ENCODE data around the gene DCST1. TPM values are rescaled to one million over a fixed set of nuclear protein-coding genes. Genes with fewer than 3 reads are reported as not detected.
A peak's percentile ranks its signal among the peaks of the same experiment; 100 is the strongest.

The DCST1 gene
- polyA plus RNA-seq, 3 donors: 0.05 TPM; not detected in 2

GRCh38 chr1:155019377-155020245 is 14.0 kb upstream of the DCST1 start:
- no peak overlapping the region for H3K4me2 ChIP-seq (replicated peaks; ENCODE audit: extremely low read depth, low read length, poor library complexity, severe bottlenecking)
- H3K9ac ChIP-seq (ENCODE audit: insufficient read depth, low read length, poor library complexity, severe bottlenecking): no peak overlapping the region
- H3K9me3 ChIP-seq (replicated peaks in 1 of 2; ENCODE audit: control insufficient read depth in 1 of 2, insufficient read depth in 1 of 2, low read length in 2 of 2): no peaks in the 10 kb centered on the region
- Mint-ChIP-seq H3K4me3 (no peak overlapping the region), H3K27ac (peak overlapping the region in 5 of 7 donors; percentile 20 to 65 (median 55)), H3K36me3 (peaks cover 29 to 45% of the 10 kb centered on the region in 2 donors), H3K9me3 (peaks cover 0 to 2% (median 0%) of the 10 kb centered on the region in 7 donors), H3K27me3 (ENCODE audit: low read depth in 3 of 3) (peaks cover 0 to 6% (median 5%) of the 10 kb centered on the region in 3 donors), H3K4me1 (peaks cover 56% of the 10 kb centered on the region)
- no peak overlapping the region for H3K27ac ChIP-seq (ENCODE audit: low read depth in 1 of 2, low read length in 2 of 2)
- TF ChIP-seq CTCF (IDR thresholded peaks at IDR 0.05): no peak
- peaks cover 73% of the 10 kb centered on the region for H4K20me1 ChIP-seq (ENCODE audit: insufficient read depth, low read length)
- 90% methylated on average over 11 of the region's 11 CpGs for WGBS (ENCODE audit: insufficient coverage)
- peaks cover 32% of the 10 kb centered on the region for H3K79me2 ChIP-seq (ENCODE audit: insufficient read depth, low read length)
- H3K4me1 ChIP-seq (ENCODE audit: control insufficient read depth in 1 of 2, insufficient read depth in 2 of 2, low read length in 2 of 2): peaks cover 43 to 52% of the 10 kb centered on the region in 2 donors
- H3K36me3 ChIP-seq (replicated peaks in 1 of 2; ENCODE audit: control insufficient read depth in 1 of 2, insufficient read depth in 2 of 2, low read length in 2 of 2): peaks cover 36 to 37% of the 10 kb centered on the region in 2 donors
- no peak overlapping the region for H3K4me3 ChIP-seq (replicated peaks in 1 of 3; ENCODE audit: low read depth in 2 of 3, low read length in 3 of 3)
- H3K27me3 ChIP-seq (ENCODE audit: control insufficient read depth in 2 of 2, insufficient read depth in 2 of 2, low read length in 2 of 2): no peaks in the 10 kb centered on the region
- no peak for DNase-seq
- H2AFZ ChIP-seq (ENCODE audit: insufficient read depth, low read depth, low read length, poor library complexity, severe bottlenecking): no peak overlapping the region
- intact Hi-C loops (cut with micrococcal nuclease): loop anchor here in 1 of 2 donors (5.0 kb wide), 2 partner anchors 37 to 57 kb away; partner anchors contain the start of genes FLAD1 and PYGO2

GRCh38 chr1:155022136-155022926 is 11.3 kb upstream of the DCST1 start:
- Mint-ChIP-seq H3K27me3 (ENCODE audit: low read depth in 3 of 3) (peaks cover 0 to 9% (median 5%) of the 10 kb centered on the region in 3 donors), H3K27ac (peak overlapping the region in 2 of 7 donors; percentile 70 to 78), H3K4me3 (no peak overlapping the region), H3K36me3 (peaks cover 13 to 22% of the 10 kb centered on the region in 2 donors), H3K9me3 (peaks cover 0 to 2% (median 0%) of the 10 kb centered on the region in 7 donors), H3K4me1 (peaks cover 46% of the 10 kb centered on the region)
- Histone ChIP-seq H3K9ac (ENCODE audit: insufficient read depth, low read length, poor library complexity, severe bottlenecking) (no peak overlapping the region), H3K27me3 (ENCODE audit: control insufficient read depth in 2 of 2, insufficient read depth in 2 of 2, low read length in 2 of 2) (no peaks in the 10 kb centered on the region), H3K4me1 (ENCODE audit: control insufficient read depth in 1 of 2, insufficient read depth in 2 of 2, low read length in 2 of 2) (peaks cover 17 to 25% of the 10 kb centered on the region in 2 donors), H3K4me2 (replicated peaks; ENCODE audit: extremely low read depth, low read length, poor library complexity, severe bottlenecking) (no peak overlapping the region), H3K36me3 (replicated peaks in 1 of 2; ENCODE audit: control insufficient read depth in 1 of 2, insufficient read depth in 2 of 2, low read length in 2 of 2) (peaks cover 11 to 13% of the 10 kb centered on the region in 2 donors), H3K27ac (ENCODE audit: low read depth in 1 of 2, low read length in 2 of 2) (peak overlapping the region in 1 of 2 donors; percentile 20), H3K79me2 (ENCODE audit: insufficient read depth, low read length) (peaks cover 7% of the 10 kb centered on the region), H2AFZ (ENCODE audit: insufficient read depth, low read depth, low read length, poor library complexity, severe bottlenecking) (no peak overlapping the region), H3K4me3 (replicated peaks in 1 of 3; ENCODE audit: low read depth in 2 of 3, low read length in 3 of 3) (no peak overlapping the region), H3K9me3 (replicated peaks in 1 of 2; ENCODE audit: control insufficient read depth in 1 of 2, insufficient read depth in 1 of 2, low read length in 2 of 2) (no peaks in the 10 kb centered on the region), H4K20me1 (ENCODE audit: insufficient read depth, low read length) (peaks cover 46% of the 10 kb centered on the region)
- DNase-seq: no peak
- TF ChIP-seq CTCF (IDR thresholded peaks at IDR 0.05): no peak
- intact Hi-C loops (cut with micrococcal nuclease): no loop called here
- WGBS (ENCODE audit: insufficient coverage): 96% methylated on average over 5 of the region's 8 CpGs

All from CD14-positive monocyte (primary cell).